D341Med (cell line): ENCODE data around the gene ZBTB7C.

Experiments
- DNase-seq: peaks from one replicate; pipeline ENCODE4 v3.0.0; 2012; ENCODE audit warnings: low spot score

Gene ZBTB7C

DNA sequence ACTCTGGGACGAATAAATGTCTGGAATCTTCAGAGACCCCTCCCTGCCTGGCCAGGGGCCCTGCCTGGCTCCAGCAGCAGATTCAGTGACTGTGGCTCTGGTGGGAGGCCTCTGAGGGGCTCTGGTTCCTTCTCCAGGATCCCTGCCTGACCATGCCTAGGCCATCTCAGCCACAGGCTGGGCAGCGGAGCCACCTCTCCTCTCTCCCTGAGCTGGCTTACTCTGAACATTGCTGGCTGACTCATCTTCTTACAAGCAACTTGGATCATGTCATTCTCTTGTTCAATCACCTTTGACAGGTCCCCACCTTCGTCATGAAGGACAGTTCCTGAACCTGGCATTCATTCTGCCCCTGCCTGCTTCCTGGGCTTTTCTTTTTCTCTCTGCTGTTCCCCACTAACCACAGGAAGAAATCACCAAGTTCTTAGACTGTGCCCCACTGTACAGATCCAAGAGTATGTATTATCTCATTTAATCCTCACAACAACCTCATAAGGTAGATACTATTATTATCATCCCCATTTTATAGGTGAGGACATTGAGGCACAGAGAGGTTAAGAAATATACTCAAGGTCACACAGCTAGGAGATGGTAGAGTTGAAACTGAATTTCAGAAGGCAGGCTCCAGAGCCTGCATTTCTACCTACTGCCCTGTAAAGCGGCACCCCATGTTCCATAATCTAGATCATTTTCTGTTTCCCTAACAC, 323.2 kb downstream of the ZBTB7C start:
- no peak for DNase-seq

GRCh38 chr18:48084858-48085257, 324.3 kb downstream of the ZBTB7C start:
- DNase-seq = no peak

DNA sequence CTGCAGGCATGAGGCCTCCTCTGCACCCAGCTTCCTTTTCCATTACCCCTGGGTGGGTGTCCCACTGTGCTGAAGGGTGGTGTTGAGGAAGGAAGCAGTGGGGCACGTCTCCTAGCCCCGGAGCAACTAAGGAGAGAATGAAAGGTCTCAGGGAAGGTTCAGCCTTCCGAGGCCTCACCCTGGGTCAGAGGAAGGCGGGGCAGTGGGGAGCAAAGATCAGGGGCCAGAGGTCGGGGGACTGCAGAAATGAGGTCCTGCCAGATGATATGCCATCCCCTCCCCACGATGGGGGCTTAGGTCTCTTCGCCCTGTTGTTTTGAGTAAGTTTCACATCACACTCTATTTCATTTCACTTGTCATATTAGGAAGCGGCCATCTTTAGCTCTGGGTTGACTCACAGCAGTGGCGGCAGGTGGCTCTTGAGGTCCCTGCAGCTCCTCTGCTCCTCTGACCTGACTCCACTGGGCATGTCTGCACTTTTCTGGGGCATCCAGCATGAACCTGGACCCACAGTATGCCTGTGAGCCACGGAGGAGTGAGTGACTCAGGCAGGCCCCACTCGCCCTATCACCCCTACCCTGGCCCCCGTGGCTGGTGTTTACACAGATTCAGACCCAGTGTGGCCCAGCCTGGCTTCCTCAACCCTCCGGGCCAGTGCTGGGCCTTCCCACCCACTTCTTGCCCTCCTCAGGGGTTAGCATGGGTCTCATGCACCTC, 325.0 kb downstream of the ZBTB7C start:
- DNase-seq = no peak

DNA sequence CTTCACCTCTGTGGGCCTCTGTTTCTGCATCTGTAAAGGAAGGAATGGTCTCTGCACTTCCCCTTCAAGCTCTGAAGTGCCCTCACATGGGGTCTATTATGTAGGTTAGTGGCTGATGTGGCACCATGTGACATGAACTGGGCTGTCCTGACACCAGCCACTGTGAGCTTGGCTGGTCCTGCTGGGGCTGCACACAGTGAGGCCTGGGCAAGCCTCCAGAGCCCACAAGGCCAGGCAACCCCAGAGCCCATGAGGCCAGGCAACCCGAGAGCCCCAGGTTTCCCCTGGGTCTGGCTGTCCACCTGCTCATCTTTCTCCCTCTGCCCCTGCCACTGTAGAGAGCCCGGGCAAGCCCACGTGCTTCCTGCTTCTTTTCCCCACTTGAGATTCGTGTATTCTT, 328.6 kb downstream of the ZBTB7C start:
- no peak for DNase-seq

GRCh38 chr18:48079885-48080284, 329.3 kb downstream of the ZBTB7C start:
- no peak for DNase-seq

DNA sequence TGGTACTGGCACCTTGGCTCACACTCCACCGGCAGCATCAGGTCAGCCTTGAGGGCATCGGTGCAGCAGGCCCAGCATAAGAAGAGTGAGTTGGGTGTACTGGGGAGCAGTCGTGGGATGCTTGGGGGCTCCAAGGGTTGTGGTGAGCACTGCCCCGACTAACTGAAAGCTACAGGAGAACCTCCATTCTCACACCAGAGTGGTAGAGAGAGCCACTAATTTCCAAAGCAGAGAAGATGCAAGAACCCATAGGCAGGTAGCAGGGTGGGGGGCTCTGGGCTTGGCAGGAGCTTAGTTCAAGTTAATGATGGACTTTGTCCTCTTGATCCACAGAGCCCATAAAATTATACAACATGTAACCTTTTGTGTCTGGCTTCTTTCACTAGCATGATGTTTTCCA, 330.7 kb downstream of the ZBTB7C start:
- no peak for DNase-seq

GRCh38 chr18:48077291-48077690, 331.9 kb downstream of the ZBTB7C start:
- DNase-seq = no peak

GRCh38 chr18:48076461-48076860, 332.7 kb downstream of the ZBTB7C start:
- DNase-seq = no peak

DNA sequence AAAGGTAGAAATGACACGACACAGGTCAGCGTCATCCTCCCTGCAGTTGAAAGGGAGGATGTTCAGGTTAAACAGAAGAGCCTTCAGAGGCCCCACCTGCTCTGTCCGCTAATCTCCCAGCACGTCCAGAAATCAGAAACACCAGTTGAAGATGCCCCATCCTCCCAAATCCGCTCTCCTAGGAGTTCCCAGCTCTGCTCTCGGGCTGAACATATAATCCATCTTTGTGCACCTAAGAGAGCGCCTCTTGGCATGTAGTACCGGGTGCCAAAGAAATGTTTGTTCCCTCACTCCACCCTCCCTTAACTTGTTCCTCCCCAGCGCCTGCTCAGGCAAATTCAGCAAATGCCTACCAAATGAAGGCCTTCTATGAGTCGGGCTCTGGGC, 333.5 kb downstream of the ZBTB7C start:
- no peak for DNase-seq

- no peak for DNase-seq
Observed at GRCh38 chr18:48074929-48075706, 334.1 kb downstream of the ZBTB7C start.

DNA sequence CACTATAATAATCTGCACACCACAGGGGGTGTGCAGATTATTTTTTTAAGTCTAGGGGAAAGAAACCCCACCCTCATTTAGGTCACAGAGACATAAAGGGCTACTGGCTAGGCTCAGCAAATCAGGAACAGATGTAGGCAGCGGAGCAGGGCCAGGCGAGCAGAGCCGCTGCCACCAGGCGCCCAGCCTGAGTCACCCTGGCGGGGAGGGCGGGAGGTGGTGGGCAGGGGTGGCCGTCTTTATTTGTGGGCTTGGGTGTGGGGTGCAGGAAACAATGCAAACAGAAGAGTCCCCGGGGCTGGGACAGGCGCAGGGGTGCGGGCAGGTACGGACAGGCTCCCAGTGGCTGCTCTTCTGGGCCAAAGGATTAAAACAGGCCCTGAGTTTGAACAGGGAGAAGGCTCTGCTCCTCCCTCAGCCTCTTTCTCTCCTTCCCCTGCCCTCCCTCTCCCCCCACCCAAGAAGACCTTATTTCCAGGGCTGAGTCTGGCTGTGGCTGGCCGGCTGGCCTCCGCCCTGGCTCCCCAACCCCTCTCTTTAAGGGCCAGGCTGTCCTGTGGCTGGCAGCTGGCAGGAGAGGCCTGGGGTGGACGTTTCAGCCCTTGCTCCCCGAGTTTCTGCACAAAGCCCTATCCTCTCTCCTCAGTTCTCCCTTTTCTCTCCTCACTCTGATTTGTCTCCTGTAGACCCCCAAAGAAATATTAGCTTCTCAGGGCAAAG, 335.8 kb downstream of the ZBTB7C start:
- no peak for DNase-seq

DNA sequence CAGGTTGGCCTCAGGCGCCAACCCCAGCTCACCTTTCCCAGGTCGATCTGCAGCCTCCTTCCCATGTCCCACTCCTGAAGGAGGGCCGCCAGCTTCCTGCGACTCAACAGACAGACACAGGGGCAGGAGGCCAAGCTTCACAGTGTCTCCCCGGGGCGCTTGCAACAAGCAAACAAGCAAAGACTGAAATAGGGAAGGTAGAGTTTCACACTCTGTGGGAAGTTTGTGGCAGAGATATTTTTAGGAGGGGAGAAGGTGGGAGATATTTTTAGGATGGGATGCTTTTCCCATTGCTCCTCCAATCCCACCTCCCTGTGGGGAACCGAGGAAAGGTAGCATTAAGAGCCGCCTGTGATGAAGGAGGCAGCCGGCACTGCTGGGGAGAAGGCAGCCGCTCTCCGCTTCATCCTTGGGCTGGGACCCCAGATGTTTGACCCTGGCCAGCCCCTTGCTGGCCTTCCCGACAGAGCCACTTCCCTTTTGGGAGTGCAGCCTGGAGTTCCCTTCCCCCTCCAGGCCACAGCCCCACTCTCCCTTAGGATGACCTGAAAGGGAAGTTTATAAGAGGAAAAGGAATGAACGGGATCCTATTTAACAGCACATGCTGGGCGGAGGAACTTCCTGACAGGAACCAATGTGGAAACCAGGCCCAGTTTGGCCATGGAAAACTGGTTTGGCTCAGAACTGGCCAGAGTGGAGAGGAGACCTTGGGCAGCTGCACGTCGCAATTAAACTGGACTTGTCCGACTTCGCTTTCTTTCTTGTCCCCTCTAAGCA, 336.6 kb downstream of the ZBTB7C start:
- no peak for DNase-seq

- DNase-seq = no peak
Observed at GRCh38 chr18:48068916-48069445, 340.2 kb downstream of the ZBTB7C start.

- no peak for DNase-seq
Observed at GRCh38 chr18:48066225-48066652, 342.9 kb downstream of the ZBTB7C start.

DNA sequence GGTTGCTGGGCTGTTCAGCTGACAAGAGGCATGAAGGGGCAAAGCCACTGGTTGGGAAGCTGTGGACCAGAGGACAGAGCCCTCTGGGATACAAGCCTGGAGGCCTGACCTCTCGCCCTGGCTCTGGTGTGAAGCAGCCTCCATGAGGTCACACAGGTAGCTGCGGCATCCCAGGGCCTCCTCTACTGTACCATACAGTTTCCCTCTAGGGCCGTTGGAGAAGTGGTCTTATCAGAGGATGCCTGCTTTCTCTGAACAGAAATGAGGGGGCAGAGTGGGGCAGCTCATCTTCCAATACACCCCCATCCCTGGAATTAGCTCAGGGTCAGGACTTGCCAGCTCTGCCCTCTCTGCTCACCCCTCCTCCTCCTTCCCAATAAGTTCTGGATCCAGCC, 343.6 kb downstream of the ZBTB7C start:
- no peak for DNase-seq

- DNase-seq = no peak
Observed at GRCh38 chr18:48064978-48065600, 344.1 kb downstream of the ZBTB7C start.

GRCh38 chr18:48061781-48062570, 347.2 kb downstream of the ZBTB7C start:
- DNase-seq = no peak

GRCh38 chr18:48060970-48061369, 348.2 kb downstream of the ZBTB7C start:
- no peak for DNase-seq

DNA sequence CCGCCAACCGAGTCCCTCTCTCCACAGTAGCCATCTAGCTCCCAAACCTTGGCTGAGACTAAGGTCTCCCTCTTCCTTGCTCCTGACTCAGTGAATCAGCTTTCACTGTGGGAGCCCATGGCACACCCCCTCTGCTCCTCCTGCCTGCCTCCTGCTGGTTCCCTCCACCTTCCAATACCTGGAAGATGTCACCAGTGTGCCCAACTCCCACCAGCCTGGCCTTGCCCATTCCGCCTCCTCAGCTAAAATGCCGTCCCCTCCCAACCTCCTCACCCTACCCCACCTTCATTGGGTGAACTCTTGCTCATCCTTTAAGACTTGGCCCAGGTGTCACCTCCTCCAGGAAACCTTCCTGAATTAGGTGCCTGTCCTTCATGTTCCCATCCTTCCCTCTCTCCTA, 348.8 kb downstream of the ZBTB7C start:
- no peak for DNase-seq

DNA sequence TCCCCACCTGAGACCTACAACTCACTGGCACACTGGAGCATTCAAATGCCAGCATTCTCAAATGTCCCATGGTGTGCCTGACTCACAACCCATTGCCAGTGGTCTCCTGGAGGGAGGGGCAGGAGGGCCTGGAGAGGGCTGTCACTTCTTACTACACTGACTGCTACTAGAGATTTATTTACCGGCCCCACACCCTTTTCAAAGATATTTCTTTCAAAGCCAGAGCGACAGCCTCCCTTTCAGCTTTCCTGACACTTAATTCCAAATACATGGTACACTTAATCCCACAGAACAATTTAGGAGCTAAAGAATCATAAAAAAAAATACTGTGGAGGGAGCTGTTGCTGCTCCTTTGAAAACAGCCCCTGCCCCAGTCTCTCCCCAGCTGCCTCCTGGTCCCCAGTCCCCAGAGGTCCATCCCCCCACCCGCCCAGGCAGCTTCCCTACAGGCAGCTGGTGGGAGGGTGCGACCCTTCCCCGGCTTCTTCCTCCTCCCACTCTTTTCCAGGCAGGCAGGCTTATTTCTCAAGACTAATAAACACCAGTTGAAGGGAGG, 349.6 kb downstream of the ZBTB7C start:
- DNase-seq = no peak
